Muscle layer of duodenum (tissue), 2 donors: ENCODE results near the gene SCIMP.
"Not testable (repeated sequence)": the region's sequence is repeated elsewhere in the genome, so short reads cannot be mapped to it uniquely, and the experiment has no call there.

Experiments
- H3K27ac ChIP-seq: one replicate; pipeline ENCODE4 v1.7.0; 2013; ENCODE audit warnings: mild to moderate bottlenecking, low read length
- H3K27me3 ChIP-seq: one replicate; pipeline ENCODE4 v1.7.0; 2013; ENCODE audit warnings: low read depth, mild to moderate bottlenecking, control low read depth, low read length
- H3K36me3 ChIP-seq, 2 donors: one replicate each; pipeline ENCODE4 v1.7.0; 2013; ENCODE audit warnings: low read length in 2 of 2, control low read depth in 1 of 2, mild to moderate bottlenecking in 1 of 2; ENCODE audit not compliant: insufficient read depth in 2 of 2, control insufficient read depth in 1 of 2
- H3K4me1 ChIP-seq, 2 donors: one replicate each; pipeline ENCODE4 v1.7.0; 2013; ENCODE audit warnings: low read length in 2 of 2, mild to moderate bottlenecking in 2 of 2, control low read depth in 1 of 2, moderate library complexity in 1 of 2; ENCODE audit not compliant: insufficient read depth in 2 of 2, control insufficient read depth in 1 of 2
- H3K4me3 ChIP-seq, 2 donors: one replicate each; pipeline ENCODE4 v1.7.0; 2013; ENCODE audit warnings: low read length in 2 of 2, low read depth in 1 of 2, mild to moderate bottlenecking in 1 of 2
- H3K9me3 ChIP-seq, 2 donors: one replicate each; pipeline ENCODE4 v1.7.0; 2013; ENCODE audit warnings: low read length in 2 of 2, control low read depth in 1 of 2, mild to moderate bottlenecking in 1 of 2; ENCODE audit not compliant: control insufficient read depth in 1 of 2
- donor health status: healthy.

The SCIMP gene

GRCh38 chr17:5181509-5182305, 53.0 kb downstream of the SCIMP start:
- peaks cover 55 to 89% of the 10 kb centered on the region in 2 donors for H3K9me3 ChIP-seq
- no peaks in the 10 kb centered on the region for H3K4me1 ChIP-seq
- peak overlapping the region; percentile 26 to 48 for H3K4me3 ChIP-seq
- H3K36me3 ChIP-seq = peaks cover 0 to 37% of the 10 kb centered on the region in 2 donors
- no peaks in the 10 kb centered on the region for H3K27me3 ChIP-seq
- no peak overlapping the region for H3K27ac ChIP-seq

- peaks cover 46 to 79% of the 10 kb centered on the region in 2 donors for H3K9me3 ChIP-seq
These were observed 55.7 kb downstream of the SCIMP start for GRCh38 chr17:5179003-5179402.

GRCh38 chr17:5175027-5175426, 59.6 kb downstream of the SCIMP start:
- not testable (repeated sequence) for H3K27me3 ChIP-seq, H3K27ac ChIP-seq, H3K4me1 ChIP-seq
- Histone ChIP-seq H3K36me3 (peaks cover 0 to 29% of the 10 kb centered on the region in 2 donors), H3K9me3 (peaks cover 10 to 49% of the 10 kb centered on the region in 2 donors), H3K4me3 (peak overlapping the region in 1 of 2 donors; percentile 25)

More at GRCh38 chr17:5179003-5179402, 55.7 kb downstream of the SCIMP start:
- Histone ChIP-seq H3K4me1 (no peaks in the 10 kb centered on the region), H3K27me3 (no peaks in the 10 kb centered on the region), H3K27ac (no peak overlapping the region), H3K36me3 (peaks cover 0 to 41% of the 10 kb centered on the region in 2 donors), H3K4me3 (peak overlapping the region in 1 of 2 donors; percentile 48)

GRCh38 chr17:5165791-5166564, 68.7 kb downstream of the SCIMP start:
- not testable (repeated sequence) for H3K27me3 ChIP-seq, H3K4me3 ChIP-seq, H3K27ac ChIP-seq, H3K4me1 ChIP-seq, H3K9me3 ChIP-seq, H3K36me3 ChIP-seq

- Histone ChIP-seq H3K9me3 (no peaks in the 10 kb centered on the region), H3K27me3 (no peaks in the 10 kb centered on the region), H3K4me3 (no peak overlapping the region), H3K36me3 (no peaks in the 10 kb centered on the region), H3K27ac (no peak overlapping the region), H3K4me1 (no peaks in the 10 kb centered on the region)
These were observed 70.2 kb downstream of the SCIMP start for GRCh38 chr17:5164436-5164835.

- not testable (repeated sequence) for H3K4me1 ChIP-seq, H3K9me3 ChIP-seq, H3K36me3 ChIP-seq, H3K27ac ChIP-seq, H3K4me3 ChIP-seq, H3K27me3 ChIP-seq
These were observed 72.9 kb downstream of the SCIMP start for GRCh38 chr17:5161793-5162192.

GRCh38 chr17:5160702-5161101, 74.0 kb downstream of the SCIMP start:
- not testable (repeated sequence) for H3K27ac ChIP-seq, H3K4me3 ChIP-seq, H3K9me3 ChIP-seq

More at GRCh38 chr17:5160702-5161101, 74.0 kb downstream of the SCIMP start:
- H3K27me3 ChIP-seq, H3K4me1 ChIP-seq, H3K36me3 ChIP-seq: not testable (repeated sequence)
